NOMO-1 (cell line): Measurements from ENCODE around the gene ZFC3H1.

ENCODE experiments used
- DNase-seq, 2 experiments: peaks; one replicate each; lab custom pipeline; 2025; ENCODE audit not compliant: unreplicated experiment in 2 of 2; lab: John Stamatoyannopoulos, UW

ZFC3H1 gene

GRCh38 chr12:71685312-71685906 is 21.8 kb upstream of the ZFC3H1 start:
- DNase-seq: no peak

- DNase-seq: no peak
Observed at GRCh38 chr12:71684081-71684480, 20.4 kb upstream of the ZFC3H1 start.

GRCh38 chr12:71683633-71684032 is 20.0 kb upstream of the ZFC3H1 start:
- DNase-seq: no peak

- DNase-seq: peak in 1 of 2 experiments; percentile 8
Observed at GRCh38 chr12:71682466-71682865, 18.8 kb upstream of the ZFC3H1 start.

GRCh38 chr12:71671816-71672215 is 8.2 kb upstream of the ZFC3H1 start:
- DNase-seq: no peak

GRCh38 chr12:71671311-71671710 is 7.7 kb upstream of the ZFC3H1 start:
- DNase-seq: no peak

GRCh38 chr12:71666259-71666658 is 2.6 kb upstream of the ZFC3H1 start:
- no peak for DNase-seq

GRCh38 chr12:71665090-71665463 is 1.4 kb upstream of the ZFC3H1 start:
- no peak for DNase-seq

- DNase-seq: no peak
Observed at GRCh38 chr12:71664411-71665089, 902 bp upstream of the ZFC3H1 start.

GRCh38 chr12:71662849-71663560 is 643 bp downstream of the ZFC3H1 start:
- DNase-seq: peak; percentile 53 to 73

GRCh38 chr12:71661977-71662530 is 1.6 kb downstream of the ZFC3H1 start:
- DNase-seq: no peak

- DNase-seq: no peak
Observed at GRCh38 chr12:71656740-71657139, 6.9 kb downstream of the ZFC3H1 start.

- DNase-seq: no peak
Observed at GRCh38 chr12:71655907-71656306, 7.7 kb downstream of the ZFC3H1 start.

- DNase-seq: no peak
Observed at GRCh38 chr12:71655495-71655894, 8.2 kb downstream of the ZFC3H1 start.

GRCh38 chr12:71654200-71654599 is 9.4 kb downstream of the ZFC3H1 start:
- DNase-seq: no peak

GRCh38 chr12:71653137-71653536 is 10.5 kb downstream of the ZFC3H1 start:
- DNase-seq: no peak

- no peak for DNase-seq
Observed at GRCh38 chr12:71652656-71653055, 11.0 kb downstream of the ZFC3H1 start.

- DNase-seq: no peak
Observed at GRCh38 chr12:71649401-71649800, 14.2 kb downstream of the ZFC3H1 start.

GRCh38 chr12:71648537-71648936 is 15.1 kb downstream of the ZFC3H1 start:
- no peak for DNase-seq

GRCh38 chr12:71646512-71646911 is 17.1 kb downstream of the ZFC3H1 start:
- no peak for DNase-seq

- peak in 1 of 2 experiments; percentile 60 for DNase-seq
Observed at GRCh38 chr12:71645268-71645667, 18.4 kb downstream of the ZFC3H1 start.

GRCh38 chr12:71642264-71642663 is 21.4 kb downstream of the ZFC3H1 start:
- no peak for DNase-seq
